ENCODE measurements around the gene AQP7.

Gene AQP7

GRCh38 chr9:33419708-33420303, 17.4 kb upstream of the AQP7 start:
- Histone ChIP-seq H3K27me3 (ENCODE audit: low read length) (no peaks in the 10 kb centered on the region), H3K9ac (ENCODE audit: low read length) (no peak overlapping the region), H3K4me2 (ENCODE audit: low read depth, low read length, poor library complexity, severe bottlenecking) (no peak overlapping the region), H3K9me3 (ENCODE audit: insufficient read depth, low read length) (no peaks in the 10 kb centered on the region), H4K20me1 (ENCODE audit: low read depth, low read length) (no peaks in the 10 kb centered on the region), H3K36me3 (ENCODE audit: low read length) (no peaks in the 10 kb centered on the region), H3K79me2 (ENCODE audit: insufficient read depth, low read length) (no peaks in the 10 kb centered on the region), H2AFZ (ENCODE audit: low read depth, low read length, severe bottlenecking) (no peak overlapping the region), H3K9me2 (replicated peaks; ENCODE audit: insufficient read depth, low read length) (no peaks in the 10 kb centered on the region), H3K27ac (ENCODE audit: low read depth, low read length) (no peak overlapping the region), H3F3A (ENCODE audit: insufficient read depth) (no peaks in the 10 kb centered on the region), H3K4me3 (ENCODE audit: insufficient read depth, low read length, poor library complexity, severe bottlenecking) (no peak overlapping the region)
- no peak for TF ChIP-seq CTCF (IDR thresholded peaks at IDR 0.05; ENCODE audit: insufficient read depth, low read length, poor library complexity, severe bottlenecking)
- TF ChIP-seq EZH2phosphoT487 (conservative IDR thresholded peaks at IDR 0.05; ENCODE audit: low read length) = no peak

- Histone ChIP-seq H3F3A (ENCODE audit: insufficient read depth) (no peaks in the 10 kb centered on the region), H3K9ac (ENCODE audit: low read length) (no peak overlapping the region), H3K36me3 (ENCODE audit: low read length) (no peaks in the 10 kb centered on the region), H4K20me1 (ENCODE audit: low read depth, low read length) (no peaks in the 10 kb centered on the region), H3K9me3 (ENCODE audit: insufficient read depth, low read length) (no peaks in the 10 kb centered on the region), H3K27ac (ENCODE audit: low read depth, low read length) (no peak overlapping the region), H3K4me3 (ENCODE audit: insufficient read depth, low read length, poor library complexity, severe bottlenecking) (no peak overlapping the region), H3K4me2 (ENCODE audit: low read depth, low read length, poor library complexity, severe bottlenecking) (no peak overlapping the region), H3K79me2 (ENCODE audit: insufficient read depth, low read length) (no peaks in the 10 kb centered on the region), H3K27me3 (ENCODE audit: low read length) (no peaks in the 10 kb centered on the region), H3K9me2 (replicated peaks; ENCODE audit: insufficient read depth, low read length) (no peaks in the 10 kb centered on the region), H2AFZ (ENCODE audit: low read depth, low read length, severe bottlenecking) (no peak overlapping the region)
- no peak for TF ChIP-seq EZH2phosphoT487 (conservative IDR thresholded peaks at IDR 0.05; ENCODE audit: low read length)
- no peak for TF ChIP-seq CTCF (IDR thresholded peaks at IDR 0.05; ENCODE audit: insufficient read depth, low read length, poor library complexity, severe bottlenecking)
Observed at GRCh38 chr9:33418090-33418489, 15.7 kb upstream of the AQP7 start.

- H3K4me3 ChIP-seq (ENCODE audit: insufficient read depth, low read length, poor library complexity, severe bottlenecking) = no peak overlapping the region
- H3K4me2 ChIP-seq (ENCODE audit: low read depth, low read length, poor library complexity, severe bottlenecking) = no peak overlapping the region
- no peak for TF ChIP-seq CTCF (IDR thresholded peaks at IDR 0.05; ENCODE audit: insufficient read depth, low read length, poor library complexity, severe bottlenecking)
- no peak overlapping the region for H3K9ac ChIP-seq (ENCODE audit: low read length)
- H3K79me2 ChIP-seq (ENCODE audit: insufficient read depth, low read length) = no peaks in the 10 kb centered on the region
- H3K27me3 ChIP-seq (ENCODE audit: low read length) = no peaks in the 10 kb centered on the region
- H3K36me3 ChIP-seq (ENCODE audit: low read length) = no peaks in the 10 kb centered on the region
- H3K9me3 ChIP-seq (ENCODE audit: insufficient read depth, low read length) = no peaks in the 10 kb centered on the region
- no peaks in the 10 kb centered on the region for H3K9me2 ChIP-seq (replicated peaks; ENCODE audit: insufficient read depth, low read length)
- H4K20me1 ChIP-seq (ENCODE audit: low read depth, low read length) = no peaks in the 10 kb centered on the region
- no peak overlapping the region for H2AFZ ChIP-seq (ENCODE audit: low read depth, low read length, severe bottlenecking)
- no peaks in the 10 kb centered on the region for H3F3A ChIP-seq (ENCODE audit: insufficient read depth)
- no peak overlapping the region for H3K27ac ChIP-seq (ENCODE audit: low read depth, low read length)
Observed at GRCh38 chr9:33416996-33417395, 14.6 kb upstream of the AQP7 start.

Data from SU-DHL-6 (cell line).